H1 (cell line): ENCODE data around the gene TGFBI. TPM values are rescaled to one million over a fixed set of nuclear protein-coding genes. Genes with fewer than 3 reads are reported as not detected.

Experiments used
- CTCF ChIA-PET: fragments of 300-600 bp; sonication (Branson Sonifier 250); formaldehyde crosslinking; loops from one replicate; lab custom pipeline; 2021; ENCODE audit not compliant: partially characterized antibody; lab: Charles Lee
- POLR2A ChIA-PET: fragments of 300-600 bp; sonication (Branson Sonifier 250); formaldehyde crosslinking; loops from one replicate; lab custom pipeline; 2021; ENCODE audit warnings: inconsistent platforms; ENCODE audit not compliant: partially characterized antibody; lab: Charles Lee
- DNase-seq, 2 experiments: peaks; one replicate each; pipeline versions ENCODE4 v3.0.0 to v3.0.0-alpha.2; 2010 to 2022; ENCODE audit warnings: low spot score in 2 of 2, low read depth in 1 of 2, mixed read lengths in 1 of 2
- FAIRE-seq: peaks from 2 replicates; lab custom pipeline; 2011; peaks lifted over from hg19 to GRCh38; lab: Jason Lieb, UNC
- H2AFZ ChIP-seq: 2 replicates; pipeline ENCODE4 v1.8.1; 2012; ENCODE audit warnings: low read length, inconsistent platforms
- H2AK5ac ChIP-seq: 2 replicates; pipeline ENCODE4 v1.6.1; 2013; ENCODE audit warnings: low read depth, low read length
- H2BK120ac ChIP-seq: replicated peaks from 2 replicates; pipeline ENCODE3; 2013; ENCODE audit warnings: low read depth, low read length, inconsistent platforms
- H2BK12ac ChIP-seq: 2 replicates; pipeline ENCODE4 v1.6.1; 2013; ENCODE audit warnings: low read depth, low read length
- H2BK15ac ChIP-seq: 2 replicates; pipeline ENCODE4 v1.6.1; 2013; ENCODE audit warnings: low read length
- H2BK20ac ChIP-seq: 2 replicates; pipeline ENCODE4 v1.6.1; 2013; ENCODE audit warnings: low read length
- H2BK5ac ChIP-seq: 2 replicates; pipeline ENCODE4 v1.6.1; 2013; ENCODE audit warnings: low read depth, low read length
- H3K14ac ChIP-seq: 2 replicates; pipeline ENCODE4 v1.6.1; 2013; ENCODE audit warnings: inconsistent platforms; ENCODE audit not compliant: insufficient read length
- H3K18ac ChIP-seq: 2 replicates; pipeline ENCODE4 v1.6.1; 2013; ENCODE audit warnings: low read length; ENCODE audit errors: extremely low read depth
- H3K23ac ChIP-seq: 2 replicates; pipeline ENCODE4 v1.6.1; 2013; ENCODE audit warnings: inconsistent platforms; ENCODE audit not compliant: insufficient read length
- H3K23me2 ChIP-seq: 2 replicates; pipeline ENCODE4 v1.6.1; 2013; ENCODE audit warnings: low read depth, low read length
- H3K27ac ChIP-seq: 2 replicates; pipeline ENCODE4 v1.6.1; 2011; ENCODE audit warnings: low read depth, low read length, inconsistent platforms
- H3K27me3 ChIP-seq, 4 experiments: replicated peaks in 1 of 4; 1 replicate in 1 of 4; 2 replicates in 3 of 4; pipeline versions ENCODE4 v1.6.1 to v1.8.1; 2011 to 2013; ENCODE audit warnings: low read length in 3 of 4, mild to moderate bottlenecking in 3 of 4, inconsistent platforms in 2 of 4, mixed read lengths in 2 of 4, moderate library complexity in 1 of 4; ENCODE audit not compliant: control insufficient read depth in 3 of 4, insufficient read depth in 3 of 4; ENCODE audit errors: extremely low read depth in 1 of 4
- H3K36me3 ChIP-seq, 4 experiments: 2 replicates each; pipeline versions ENCODE4 v1.6.1 to v1.8.1; 2011 to 2013; ENCODE audit warnings: mild to moderate bottlenecking in 4 of 4, low read length in 3 of 4, moderate library complexity in 2 of 4, control low read depth in 1 of 4, inconsistent platforms in 1 of 4; ENCODE audit not compliant: insufficient read depth in 4 of 4, control insufficient read depth in 2 of 4
- H3K4ac ChIP-seq: replicated peaks from 2 replicates; pipeline ENCODE3; 2013; ENCODE audit warnings: low read length, low read depth, mixed read lengths, inconsistent platforms; ENCODE audit not compliant: insufficient read length
- H3K4me1 ChIP-seq, 4 experiments: replicated peaks in 1 of 4; 1 replicate in 1 of 4; 2 replicates in 3 of 4; pipeline versions ENCODE4 v1.6.1 to v1.8.1; 2011 to 2013; ENCODE audit warnings: low read length in 3 of 4, inconsistent platforms in 2 of 4, mixed read lengths in 1 of 4; ENCODE audit not compliant: insufficient read depth in 4 of 4, control insufficient read depth in 3 of 4
- H3K4me2 ChIP-seq, 2 experiments: 2 replicates each; pipeline versions ENCODE4 v1.6.1 to v1.8.1; 2011 to 2013; ENCODE audit warnings: low read depth in 2 of 2, low read length in 2 of 2, control low read depth in 1 of 2, inconsistent platforms in 1 of 2, mild to moderate bottlenecking in 1 of 2; ENCODE audit not compliant: insufficient read depth in 1 of 2
- H3K4me3 ChIP-seq, 4 experiments: fragments of 200-600, 300-600 bp in 1 of 4; sonication (generic), shearing (Covaris generic), sonication (Bioruptor Twin) in 1 of 4; 2 replicates each; pipeline versions ENCODE4 v1.5.1 to v1.8.1; 2011 to 2016; ENCODE audit warnings: low read length in 4 of 4, low read depth in 3 of 4, control low read depth in 2 of 4, inconsistent platforms in 2 of 4, mild to moderate bottlenecking in 2 of 4, mixed read lengths in 1 of 4, moderate library complexity in 1 of 4; ENCODE audit not compliant: insufficient read depth in 2 of 4; ENCODE audit errors: extremely low read depth in 1 of 4
- H3K56ac ChIP-seq: replicated peaks from 2 replicates; pipeline ENCODE3; 2013; ENCODE audit warnings: low read depth, mild to moderate bottlenecking, mixed read lengths, low read length, inconsistent platforms; ENCODE audit not compliant: insufficient read length
- H3K79me1 ChIP-seq: 2 replicates; pipeline ENCODE4 v1.6.1; 2013; ENCODE audit warnings: low read depth, low read length, control low read depth
- H3K79me2 ChIP-seq, 2 experiments: 2 replicates each; pipeline versions ENCODE4 v1.6.1 to v1.8.1; 2012 to 2013; ENCODE audit warnings: low read length in 2 of 2, mild to moderate bottlenecking in 2 of 2, inconsistent platforms in 1 of 2; ENCODE audit not compliant: insufficient read depth in 2 of 2, control insufficient read depth in 1 of 2
- H3K9ac ChIP-seq, 4 experiments: replicated peaks in 1 of 4; 1 replicate in 1 of 4; 2 replicates in 3 of 4; pipeline versions ENCODE4 v1.6.1 to v1.8.1; 2011 to 2013; ENCODE audit warnings: low read depth in 3 of 4, low read length in 3 of 4, control low read depth in 2 of 4, mild to moderate bottlenecking in 2 of 4, moderate library complexity in 2 of 4, inconsistent platforms in 1 of 4; ENCODE audit errors: extremely low read depth in 1 of 4
- H3K9me3 ChIP-seq, 2 experiments: 2 replicates each; pipeline versions ENCODE4 v1.6.1 to v1.8.1; 2012 to 2013; ENCODE audit warnings: mild to moderate bottlenecking in 2 of 2, moderate library complexity in 2 of 2, control low read depth in 1 of 2, inconsistent platforms in 1 of 2, low read depth in 1 of 2, low read length in 1 of 2, mixed read lengths in 1 of 2; ENCODE audit not compliant: insufficient read depth in 2 of 2
- H4K20me1 ChIP-seq, 2 experiments: replicated peaks in 1 of 2; 2 replicates each; pipeline versions ENCODE3 to v1.8.1; 2011 to 2013; ENCODE audit warnings: inconsistent platforms in 2 of 2, low read length in 2 of 2, mild to moderate bottlenecking in 1 of 2; ENCODE audit not compliant: insufficient read depth in 2 of 2, control insufficient read depth in 1 of 2
- H4K5ac ChIP-seq: 2 replicates; pipeline ENCODE4 v1.6.1; 2013; ENCODE audit warnings: low read length, low read depth, mixed read lengths, inconsistent platforms; ENCODE audit not compliant: insufficient read length
- H4K8ac ChIP-seq: 2 replicates; pipeline ENCODE4 v1.8.0; 2013; ENCODE audit warnings: mild to moderate bottlenecking, moderate library complexity, low read length, inconsistent platforms; ENCODE audit not compliant: insufficient read depth; ENCODE audit errors: extremely low read depth
- H4K91ac ChIP-seq: replicated peaks from 2 replicates; pipeline ENCODE3; 2013; ENCODE audit warnings: low read length, mixed read lengths, inconsistent platforms; ENCODE audit not compliant: insufficient read length
- CEBPB ChIP-seq: IDR thresholded peaks from 2 replicates; pipeline ENCODE4 v1.6.1; 2012; ENCODE audit warnings: low read depth, low read length
- EGR1 ChIP-seq: IDR thresholded peaks from 2 replicates; pipeline ENCODE4 v1.6.1; 2011; ENCODE audit warnings: low read depth, low read length, borderline replicate concordance
- HDAC2 ChIP-seq, 2 experiments: fragments of 300-600 bp in 1 of 2; sonication (generic) in 1 of 2; IDR thresholded peaks; 2 replicates each; pipeline ENCODE4 v1.6.1; 2011 to 2012; ENCODE audit warnings: low read depth in 2 of 2, low read length in 2 of 2, mild to moderate bottlenecking in 2 of 2, moderate library complexity in 2 of 2, borderline replicate concordance in 1 of 2, inconsistent platforms in 1 of 2
- HDAC6 ChIP-seq: IDR thresholded peaks from one replicate; pipeline ENCODE4 v1.7.1; 2012; ENCODE audit warnings: low read depth, mild to moderate bottlenecking, inconsistent platforms, low read length, moderate library complexity
- KDM4A ChIP-seq: IDR thresholded peaks from one replicate; pipeline ENCODE4 v1.7.1; 2012; ENCODE audit warnings: low read depth, mild to moderate bottlenecking, moderate library complexity, low read length, inconsistent platforms; ENCODE audit not compliant: severe bottlenecking
- KDM5A ChIP-seq: fragments of 200-600 bp; IDR thresholded peaks from 2 replicates; pipeline ENCODE4 v1.7.1; 2012; ENCODE audit warnings: mild to moderate bottlenecking, low read length, inconsistent platforms, mixed read lengths
- MAX ChIP-seq: IDR thresholded peaks from 2 replicates; pipeline ENCODE4 v1.6.1; 2012; ENCODE audit warnings: inconsistent platforms
- NANOG ChIP-seq: IDR thresholded peaks from 2 replicates; pipeline ENCODE4 v1.6.1; 2011; ENCODE audit warnings: low read length, low read depth, mild to moderate bottlenecking, inconsistent platforms; ENCODE audit not compliant: insufficient read depth, poor library complexity, severe bottlenecking
- POLR2A ChIP-seq, 2 experiments: IDR thresholded peaks; 1 replicate in 1 of 2; 2 replicates in 1 of 2; pipeline ENCODE4 v1.6.1; 2011; ENCODE audit warnings: low read depth in 2 of 2, low read length in 2 of 2, mild to moderate bottlenecking in 2 of 2; ENCODE audit errors: control extremely low read depth in 1 of 2
- SAP30 ChIP-seq: fragments of 300-600 bp; sonication (generic); IDR thresholded peaks from 2 replicates; pipeline ENCODE4 v1.7.1; 2012; ENCODE audit warnings: low read length, moderate library complexity, mild to moderate bottlenecking, inconsistent platforms; ENCODE audit not compliant: insufficient read depth, insufficient replicate concordance
- SIRT6 ChIP-seq: IDR thresholded peaks from one replicate; pipeline ENCODE4 v1.7.1; 2012; ENCODE audit warnings: low read length, inconsistent platforms
- SIX5 ChIP-seq: IDR thresholded peaks from 2 replicates; pipeline ENCODE4 v1.6.1; 2011; ENCODE audit warnings: mild to moderate bottlenecking, low read depth, low read length
- SP1 ChIP-seq: IDR thresholded peaks from 2 replicates; pipeline ENCODE4 v1.6.1; 2011; ENCODE audit warnings: low read depth, low read length
- SP4 ChIP-seq: IDR thresholded peaks from 2 replicates; pipeline ENCODE4 v1.6.1; 2012; ENCODE audit warnings: low read length, inconsistent platforms
- TCF12 ChIP-seq: IDR thresholded peaks from 2 replicates; pipeline ENCODE4 v1.6.1; 2011; ENCODE audit warnings: low read depth, mild to moderate bottlenecking, low read length
- TEAD4 ChIP-seq: IDR thresholded peaks from 2 replicates; pipeline ENCODE4 v1.6.1; 2012; ENCODE audit warnings: low read depth, low read length, inconsistent platforms, mixed read lengths
- WGBS, 2 experiments: shearing (Covaris generic) in 1 of 2; methylation state at CpG; one replicate each; pipeline versions ENCODE4 v1.1.6 to v1.1.7; 2013 to 2015; ENCODE audit warnings: low lambda C conversion rate in 2 of 2, mixed read lengths in 2 of 2, inconsistent platforms in 1 of 2, low coverage in 1 of 2, missing lambda C conversion rate in 1 of 2; ENCODE audit not compliant: insufficient replicate concordance in 2 of 2, insufficient coverage in 1 of 2, insufficient read length in 1 of 2; ENCODE audit errors: extremely low coverage in 1 of 2, missing lambda C conversion rate in 1 of 2; 5-methylcytosine and 5-hydroxymethylcytosine counted together
- polyA plus RNA-seq, 7 experiments: library from polyadenylated mRNA; depleted of rRNA in 3 of 7; stranded (reverse) in 5 of 7; unstranded in 2 of 7; fragments of >200 nt in 5 of 7; fragments of 200-250 nt in 2 of 7; gene quantifications; 1 replicate in 5 of 7; 2 replicates in 1 of 7; 4 replicates in 1 of 7; pipeline versions ENCODE4 v1.2.1 to v1.2.3, GENCODE V29; 2011 to 2013; ENCODE audit warnings: missing spikeins in 2 of 7, mixed read lengths in 2 of 7
- total RNA-seq: library from RNA; stranded (reverse); fragmentation: NEBNext Ultra II Directional; extraction: Animal tissue kit (Norgen Biotek cat#: 25700); gene quantifications from 2 replicates; pipeline ENCODE4 v1.2.1, GENCODE V29; 2021

Gene TGFBI
- total and polyA plus RNA-seq, 2 of the 8 experiments (the other 6 are each of a cell fraction or from before 2014, with no cell fraction given), result 6.0 to 8.5 TPM

GRCh38 chr5:136042665-136043121 lies 13.9 kb downstream of the TGFBI start:
- Histone ChIP-seq H4K20me1 (no peaks in the 10 kb centered on the region), H2BK20ac (no peak overlapping the region), H3K4me1 (no peaks in the 10 kb centered on the region), H3K4me2 (no peak overlapping the region), H3K4ac (no peak overlapping the region), H4K91ac (no peak overlapping the region), H3K18ac (no peak overlapping the region), H3K23me2 (no peaks in the 10 kb centered on the region), H3K27me3 (peaks cover 0 to 4% (median 0%) of the 10 kb centered on the region in 4 experiments; a peak in 1 of 7 replicates), H2BK5ac (no peak overlapping the region), H2AK5ac (no peak overlapping the region), H3K23ac (no peak overlapping the region), H2BK120ac (no peak overlapping the region), H3K9ac (no peak overlapping the region), H3K27ac (no peak overlapping the region), H3K4me3 (no peak overlapping the region), H2AFZ (no peak overlapping the region), H3K79me2 (no peaks in the 10 kb centered on the region), H2BK12ac (no peak overlapping the region), H3K36me3 (no peaks in the 10 kb centered on the region), H4K5ac (no peak overlapping the region), H3K9me3 (no peaks in the 10 kb centered on the region), H4K8ac (no peak overlapping the region), H2BK15ac (no peak overlapping the region), H3K56ac (no peak overlapping the region), H3K14ac (no peak overlapping the region), H3K79me1 (no peaks in the 10 kb centered on the region)
- DNase-seq (no peak), FAIRE-seq (no peak)
- ChIA-PET CTCF (interaction anchor here (0.7 to 3.2 kb wide), 4 partner anchors 14 to 65 kb away, joined by 3 to 25 read pairs (median 4); no protein-coding TSS in a partner anchor), POLR2A (no interaction called here)
- 72% methylated on average over 6 of the region's 6 CpGs; no CpG with 5 or more reads in 1 of the 2 experiments for WGBS, 2 experiments
- no peak for TF ChIP-seq NANOG
- no peak for TF ChIP-seq TCF12
- no peak for TF ChIP-seq SIRT6
- TF ChIP-seq SAP30, result no peak
- no peak for TF ChIP-seq SP1
- no peak for TF ChIP-seq CEBPB
- TF ChIP-seq SIX5, result no peak
- TF ChIP-seq POLR2A (IDR thresholded peaks at IDR 0.05; ENCODE audit: control extremely low read depth in 1 of 2, low read depth in 2 of 2, low read length in 2 of 2), result no peak
- TF ChIP-seq EGR1, result no peak
- TF ChIP-seq KDM5A, result no peak
- no peak for TF ChIP-seq TEAD4
- no peak for TF ChIP-seq HDAC6
- no peak for TF ChIP-seq HDAC2 (IDR thresholded peaks at IDR 0.05; ENCODE audit: borderline replicate concordance in 1 of 2, low read depth in 2 of 2, low read length in 2 of 2)
- TF ChIP-seq KDM4A, result no peak
- no peak for TF ChIP-seq SP4
- no peak for TF ChIP-seq MAX
